Kidney epithelial cell (primary cell): ENCODE measurements around the gene CDH13. TPM values are rescaled to one million over a fixed set of nuclear protein-coding genes. Genes with fewer than 3 reads are reported as not detected.

Experiments used
- DNase-seq: peaks from one replicate; pipeline ENCODE4 v3.0.0-alpha.2; 2010; ENCODE audit warnings: low read depth
- H3K27me3 ChIP-seq: 2 replicates; pipeline ENCODE4 v1.6.0; 2011; ENCODE audit warnings: low read length; ENCODE audit not compliant: control insufficient read depth, insufficient read depth
- H3K36me3 ChIP-seq: 2 replicates; pipeline ENCODE4 v1.5.1; 2011; ENCODE audit warnings: low read length; ENCODE audit not compliant: control insufficient read depth, insufficient read depth
- H3K4me3 ChIP-seq: 2 replicates; pipeline ENCODE4 v1.5.1; 2011; ENCODE audit warnings: low read depth, mild to moderate bottlenecking, control low read depth, low read length
- CTCF ChIP-seq: IDR thresholded peaks from 2 replicates; pipeline ENCODE4 v1.5.1; 2011; ENCODE audit warnings: mild to moderate bottlenecking, moderate library complexity, low read length, control low read depth, inconsistent platforms; ENCODE audit not compliant: insufficient read depth, poor library complexity, severe bottlenecking
- total RNA-seq: library from RNA; depleted of rRNA; stranded (reverse); fragments of >200 nt; gene quantifications from 2 replicates; pipeline ENCODE4 v1.2.3, GENCODE V29; 2015

Gene CDH13
- total RNA-seq, 1 donor from 2014 or later, result 32.8 TPM

GRCh38 chr16:83316458-83316857 is 689.7 kb downstream of the CDH13 start:
- TF ChIP-seq CTCF, result no peak
- Histone ChIP-seq H3K4me3 (no peak overlapping the region), H3K27me3 (no peaks in the 10 kb centered on the region), H3K36me3 (no peaks in the 10 kb centered on the region)
- DNase-seq, result no peak

GRCh38 chr16:83318390-83318789 is 691.6 kb downstream of the CDH13 start:
- Histone ChIP-seq H3K27me3 (no peaks in the 10 kb centered on the region), H3K36me3 (no peaks in the 10 kb centered on the region), H3K4me3 (no peak overlapping the region)
- TF ChIP-seq CTCF, result no peak
- no peak for DNase-seq

- Histone ChIP-seq H3K36me3 (no peaks in the 10 kb centered on the region), H3K27me3 (no peaks in the 10 kb centered on the region), H3K4me3 (no peak overlapping the region)
- DNase-seq, result no peak
- no peak for TF ChIP-seq CTCF
Observed at GRCh38 chr16:83328936-83329335, 702.2 kb downstream of the CDH13 start.

GRCh38 chr16:83329441-83329840 is 702.7 kb downstream of the CDH13 start:
- no peak overlapping the region for H3K4me3 ChIP-seq
- DNase-seq, result no peak
- TF ChIP-seq CTCF, result no peak
- no peaks in the 10 kb centered on the region for H3K27me3 ChIP-seq
- H3K36me3 ChIP-seq, result no peaks in the 10 kb centered on the region

- Histone ChIP-seq H3K27me3 (no peaks in the 10 kb centered on the region), H3K36me3 (no peaks in the 10 kb centered on the region), H3K4me3 (no peak overlapping the region)
- TF ChIP-seq CTCF, result no peak
- DNase-seq, result no peak
Observed at GRCh38 chr16:83330251-83330650, 703.5 kb downstream of the CDH13 start.

- H3K36me3 ChIP-seq, result no peaks in the 10 kb centered on the region
- no peak overlapping the region for H3K4me3 ChIP-seq
- H3K27me3 ChIP-seq, result no peaks in the 10 kb centered on the region
- no peak for TF ChIP-seq CTCF
- no peak for DNase-seq
Observed at GRCh38 chr16:83335076-83335475, 708.3 kb downstream of the CDH13 start.
